SK-N-DZ (cell line): ENCODE measurements around the gene ENTR1.
"Not testable (repeated sequence)": the region's sequence is repeated elsewhere in the genome, so short reads cannot be mapped to it uniquely, and the experiment has no call there.

Source experiments
- DNase-seq: peaks from one replicate; pipeline ENCODE4 v3.0.0-alpha.2; 2015; ENCODE audit warnings: low spot score

Gene ENTR1

GRCh38 chr9:136438548-136439480 is 28.4 kb upstream of the ENTR1 start:
- DNase-seq = no peak

- no peak for DNase-seq
Observed at GRCh38 chr9:136437839-136438547, 27.6 kb upstream of the ENTR1 start.

- no peak for DNase-seq
Observed at GRCh38 chr9:136437430-136437829, 27.0 kb upstream of the ENTR1 start.

- no peak for DNase-seq
Observed at GRCh38 chr9:136436055-136436634, 25.7 kb upstream of the ENTR1 start.

- DNase-seq = no peak
Observed at GRCh38 chr9:136434580-136435169, 24.3 kb upstream of the ENTR1 start.

- DNase-seq = no peak
Observed at GRCh38 chr9:136433849-136434579, 23.6 kb upstream of the ENTR1 start.

GRCh38 chr9:136433043-136433715 is 22.8 kb upstream of the ENTR1 start:
- DNase-seq = no peak

- DNase-seq = no peak
Observed at GRCh38 chr9:136432591-136432990, 22.2 kb upstream of the ENTR1 start.

- DNase-seq = no peak
Observed at GRCh38 chr9:136431782-136432350, 21.5 kb upstream of the ENTR1 start.

- DNase-seq = no peak
Observed at GRCh38 chr9:136430588-136431234, 20.3 kb upstream of the ENTR1 start.

- no peak for DNase-seq
Observed at GRCh38 chr9:136429683-136430491, 19.5 kb upstream of the ENTR1 start.

- no peak for DNase-seq
Observed at GRCh38 chr9:136429075-136429628, 18.7 kb upstream of the ENTR1 start.

GRCh38 chr9:136426787-136427186 is 16.4 kb upstream of the ENTR1 start:
- DNase-seq = no peak

GRCh38 chr9:136425367-136425766 is 15.0 kb upstream of the ENTR1 start:
- DNase-seq = not testable (repeated sequence)

- no peak for DNase-seq
Observed at GRCh38 chr9:136424750-136425362, 14.4 kb upstream of the ENTR1 start.

GRCh38 chr9:136423432-136424146 is 13.2 kb upstream of the ENTR1 start:
- DNase-seq = no peak

GRCh38 chr9:136422876-136423275 is 12.5 kb upstream of the ENTR1 start:
- DNase-seq = no peak

GRCh38 chr9:136421791-136422190 is 11.4 kb upstream of the ENTR1 start:
- no peak for DNase-seq
